HG03439 (cell line): Measurements from ENCODE around the gene GAD1.
A peak's percentile ranks its signal among the peaks of the same experiment; 100 is the strongest.

Source experiments
- ATAC-seq: cut with Tn5 transposase; IDR thresholded peaks from one replicate; pipeline ENCODE4 v1.9.1; 2021; ENCODE audit warnings: mild to moderate bottlenecking, moderate library complexity; ENCODE audit not compliant: unreplicated experiment

GAD1 gene

GRCh38 chr2:170816504-170817092, at the start of gene GAD1:
GAD1 (plus strand) TSS chr2:170816887; CDS start chr2:170818592, 1,705 bp downstream.
- ATAC-seq: peak; percentile 53

DNA sequence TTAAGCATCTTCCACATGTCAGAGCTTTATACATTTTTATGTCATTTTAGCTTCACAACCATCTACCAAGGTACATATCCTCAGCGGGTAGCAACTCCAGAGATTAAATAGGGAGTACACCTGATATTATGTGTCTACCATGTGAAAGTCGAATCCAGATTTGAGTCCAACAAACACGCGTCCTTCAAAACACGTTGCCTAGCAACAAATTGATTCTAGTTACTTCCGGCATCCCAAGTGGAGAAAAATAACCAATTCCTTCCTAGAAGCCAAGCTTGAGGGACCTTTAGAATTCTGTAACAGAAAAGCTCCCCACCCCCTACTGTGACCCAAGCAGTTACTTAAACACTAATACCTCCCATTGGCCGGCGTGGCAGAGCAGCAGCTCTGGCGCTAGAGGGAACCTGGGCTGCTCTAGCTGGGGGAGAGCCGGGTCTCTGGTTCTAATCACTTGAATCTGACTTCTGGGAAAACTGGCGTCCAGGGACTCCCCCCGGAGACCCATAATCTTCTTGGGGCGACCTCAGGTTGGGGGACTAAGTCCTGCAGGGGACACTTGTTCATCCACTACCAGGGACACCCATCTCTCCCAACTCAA, 46.6 kb upstream of the GAD1 start, which contains the start of gene ERICH2:
ERICH2 (plus strand) TSS at position 371 of the 598 bp plus-strand sequence. CDS start 304 bp downstream, outside the sequence.
- ATAC-seq: peak; percentile 51

GRCh38 chr2:170770606-170771420, 45.9 kb upstream of the GAD1 start:
- peak; percentile 81 for ATAC-seq

DNA sequence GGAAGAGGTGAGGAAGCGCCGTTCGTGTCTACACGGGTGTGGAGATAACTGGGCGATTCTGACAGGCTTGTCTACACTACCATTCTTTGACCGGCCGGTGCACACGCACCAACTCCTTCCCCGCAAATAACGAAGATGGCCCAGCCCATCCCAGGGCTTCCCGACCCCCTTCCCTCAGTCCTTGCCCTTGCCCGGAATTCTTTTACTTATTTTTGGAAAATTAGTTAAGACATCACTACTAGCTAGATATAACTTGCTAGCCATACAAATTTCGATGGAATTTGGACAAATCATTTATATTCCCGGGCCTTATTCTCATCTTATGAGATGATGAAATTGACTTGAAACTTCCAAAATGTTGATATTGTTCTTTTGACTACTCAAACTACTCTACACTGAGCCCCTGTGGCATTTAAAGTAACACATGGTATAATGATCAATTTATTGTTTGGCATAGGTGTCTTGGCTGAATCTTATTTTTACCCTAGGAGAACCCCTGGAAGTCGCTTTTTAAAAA, 45.2 kb upstream of the GAD1 start:
- ATAC-seq: no peak

- ATAC-seq: no peak
These were observed 44.4 kb upstream of the GAD1 start for GRCh38 chr2:170772295-170772694.

GRCh38 chr2:170774074-170774473, 42.6 kb upstream of the GAD1 start:
- no peak for ATAC-seq

GRCh38 chr2:170778900-170779299, 37.8 kb upstream of the GAD1 start:
- no peak for ATAC-seq

DNA sequence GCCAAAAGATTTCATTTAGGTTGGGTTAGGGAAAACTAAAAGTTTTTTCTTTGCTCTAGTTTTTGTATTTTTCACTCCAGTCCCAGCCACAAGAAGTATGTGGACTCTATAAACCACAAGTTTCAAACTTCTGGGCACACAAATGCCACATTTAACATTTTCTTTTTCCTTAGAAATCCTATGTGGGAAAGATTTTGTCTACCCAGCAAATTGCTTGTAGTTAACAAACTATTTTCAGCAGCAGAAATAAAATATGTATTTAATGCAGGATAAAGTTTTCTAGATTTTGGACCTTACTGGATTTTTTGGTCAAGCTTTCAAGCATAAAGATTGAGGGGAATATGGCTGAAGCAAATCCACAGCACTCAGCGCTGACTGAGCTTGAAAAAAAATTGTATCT, 37.4 kb upstream of the GAD1 start:
- ATAC-seq: no peak

DNA sequence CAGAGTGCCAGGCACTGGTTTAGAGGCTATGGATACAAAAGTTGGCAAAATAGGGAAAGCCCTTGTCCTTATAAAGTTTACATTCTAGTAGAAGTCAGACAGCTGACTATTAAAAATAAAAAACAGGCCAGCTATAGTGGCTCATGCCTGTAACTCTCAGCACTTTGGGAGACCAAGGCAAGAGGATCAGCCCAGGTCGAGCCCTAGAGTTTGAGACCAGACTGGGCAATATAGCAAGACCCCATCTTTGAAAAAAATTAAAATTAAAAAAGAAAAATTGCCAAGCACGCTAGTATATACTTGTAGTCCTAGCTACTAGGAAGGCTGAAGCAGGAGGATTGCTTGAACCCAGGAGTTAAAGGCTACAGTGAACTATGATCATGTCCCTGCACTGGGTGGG, 34.0 kb upstream of the GAD1 start:
- ATAC-seq: no peak

GRCh38 chr2:170783549-170783948, 33.1 kb upstream of the GAD1 start:
- no peak for ATAC-seq

DNA sequence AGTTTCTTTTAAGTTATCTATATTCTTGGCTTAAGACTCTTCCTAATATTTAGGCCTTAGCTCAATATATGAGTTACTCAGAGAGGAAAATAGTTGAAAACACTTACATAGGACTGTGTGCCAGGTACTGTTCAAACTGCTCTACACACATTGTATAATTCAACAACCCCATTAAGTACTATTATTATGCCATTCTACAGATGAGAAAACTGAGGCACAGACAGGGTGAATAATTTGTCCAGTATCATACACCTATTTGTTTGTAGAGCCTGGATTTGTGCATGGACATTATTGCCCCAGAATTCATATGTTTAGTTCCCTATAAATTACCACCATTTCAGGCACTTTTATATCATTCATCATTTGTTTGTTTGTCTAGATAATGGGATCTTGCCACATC, 17.7 kb upstream of the GAD1 start:
- no peak for ATAC-seq

DNA sequence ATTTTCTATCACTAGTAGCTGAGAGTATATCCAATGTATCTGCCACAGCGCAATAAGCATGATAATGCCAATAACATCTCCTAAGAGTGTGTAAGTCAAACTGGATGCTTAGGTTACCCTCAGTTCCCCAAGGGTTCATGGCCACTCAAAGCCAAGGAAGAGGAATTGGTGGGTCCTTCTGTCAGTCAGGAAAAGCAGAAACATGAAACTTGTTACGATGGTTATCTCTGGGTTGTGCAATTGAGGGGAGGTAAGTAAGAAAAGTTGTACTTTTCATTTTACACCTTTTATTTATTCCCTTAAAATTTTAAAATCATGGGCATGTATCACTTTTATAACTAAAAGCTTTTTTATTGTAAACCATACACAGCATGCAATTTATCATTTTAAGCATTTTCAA, 10.1 kb upstream of the GAD1 start:
- no peak for ATAC-seq

- ATAC-seq: no peak
These were observed 3.7 kb upstream of the GAD1 start for GRCh38 chr2:170812710-170813600.

DNA sequence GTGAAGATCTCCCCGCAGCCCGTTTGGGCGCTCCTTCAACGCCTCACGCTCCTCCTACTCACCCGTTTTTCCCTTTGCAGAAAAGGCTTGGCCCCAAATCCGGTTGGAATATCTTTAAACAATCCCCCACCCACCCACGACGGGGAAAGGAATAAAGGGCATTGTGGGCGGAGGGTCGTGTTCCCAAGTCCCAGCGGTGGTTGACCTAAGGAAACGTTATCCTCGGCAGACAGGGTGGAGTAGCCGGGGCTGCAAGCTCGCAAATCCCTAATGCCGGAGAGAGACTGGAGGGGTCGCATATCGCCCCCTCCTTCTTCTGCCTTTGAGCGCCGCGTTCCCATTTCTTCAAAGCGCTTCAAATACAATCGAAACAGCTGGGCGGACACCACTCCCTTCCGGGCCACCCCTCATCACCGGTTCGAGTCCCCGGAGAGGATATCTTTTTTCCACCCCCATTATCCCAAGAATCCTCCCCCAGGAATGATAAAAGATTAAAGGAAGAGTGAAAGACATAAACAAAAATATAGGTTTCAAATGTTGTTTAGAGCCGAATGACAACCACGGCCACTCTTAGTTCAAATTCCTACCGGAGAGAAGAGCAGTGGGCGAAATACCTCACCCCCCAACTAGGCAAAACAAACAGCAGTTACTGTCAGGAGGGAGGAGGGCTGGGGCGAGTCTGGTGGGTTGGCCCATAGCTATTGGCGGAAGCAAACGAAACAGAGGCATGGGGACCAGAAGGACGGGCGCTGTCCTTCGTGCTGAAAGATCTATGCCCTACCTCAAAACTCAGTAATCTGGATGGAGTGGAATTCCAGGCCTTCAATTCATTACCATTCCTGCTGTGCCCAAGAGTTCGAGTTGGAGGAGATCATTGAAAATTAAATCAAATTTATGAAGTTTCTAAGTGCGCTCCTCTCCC, 2.8 kb upstream of the GAD1 start:
- ATAC-seq: no peak

DNA sequence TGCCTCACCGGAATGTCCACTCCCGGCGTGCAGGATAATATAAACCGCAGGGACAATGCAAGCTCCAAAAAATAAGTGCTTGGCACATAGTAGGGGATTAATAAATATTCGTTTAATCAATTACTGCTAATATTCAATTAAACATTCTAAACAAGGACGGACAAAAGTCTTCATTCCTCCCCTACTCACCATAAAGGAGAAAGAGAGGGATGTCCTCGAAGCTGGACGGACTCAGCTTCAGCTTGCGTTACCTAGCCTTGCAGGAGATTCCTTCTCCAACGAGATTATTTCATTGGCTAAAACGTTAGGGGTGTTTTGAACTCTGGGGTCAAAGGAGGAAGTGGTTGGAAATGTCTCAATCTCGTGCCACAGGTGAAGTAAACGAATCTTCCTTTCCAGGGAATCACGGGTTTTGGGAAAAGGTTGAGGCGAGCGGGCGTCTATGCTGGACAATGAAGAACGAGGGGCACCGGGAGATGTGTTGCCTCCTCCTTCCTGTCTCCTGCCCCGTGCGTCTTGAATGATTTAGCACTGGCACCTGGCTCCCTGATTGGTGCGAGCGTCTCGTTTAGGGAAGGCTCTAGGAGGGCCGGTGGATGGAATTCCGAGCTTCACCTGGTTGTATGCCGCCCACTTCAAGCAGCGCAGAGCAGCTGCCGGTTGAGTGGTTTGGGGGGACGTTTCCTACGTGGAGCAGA, 2.0 kb upstream of the GAD1 start:
- no peak for ATAC-seq

- no peak for ATAC-seq
These were observed 1.4 kb upstream of the GAD1 start for GRCh38 chr2:170815311-170815710.

DNA sequence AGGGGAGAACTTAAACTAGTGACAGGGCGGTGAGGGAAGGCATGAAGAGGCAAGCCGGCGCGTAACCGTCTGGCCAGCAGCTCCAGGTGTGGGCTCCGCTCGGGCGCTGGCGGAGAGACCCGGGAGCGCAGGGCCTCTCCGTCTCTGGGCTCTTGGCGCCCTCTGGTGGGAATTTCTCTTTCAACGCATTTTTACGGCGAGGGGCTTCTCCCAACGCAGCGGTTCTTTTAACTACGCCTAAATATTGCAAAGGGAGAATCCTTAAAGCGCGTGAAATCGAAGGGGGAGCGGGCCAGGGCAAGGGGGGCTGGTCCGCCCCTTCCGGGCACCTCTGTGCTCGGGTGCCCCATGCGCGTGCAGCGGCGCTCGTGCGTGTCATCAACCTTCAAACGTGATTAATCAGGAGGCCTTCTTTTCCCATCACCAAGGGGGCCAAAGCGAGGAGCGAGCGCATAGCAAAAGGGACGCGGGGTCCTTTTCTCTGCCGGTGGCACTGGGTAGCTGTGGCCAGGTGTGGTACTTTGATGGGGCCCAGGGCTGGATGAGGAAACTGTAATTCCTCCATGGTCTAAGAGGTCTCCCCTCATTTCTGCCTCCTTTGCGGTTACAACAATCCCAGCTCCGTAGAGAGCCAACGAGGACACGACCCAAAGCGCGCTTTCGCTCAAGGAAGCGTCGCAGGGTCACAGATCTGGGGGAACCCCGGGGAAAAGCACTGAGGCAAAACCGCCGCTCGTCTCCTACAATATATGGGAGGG, 762 bp upstream of the GAD1 start:
- no peak for ATAC-seq
